H1 (cell line): ENCODE measurements around the gene PLSCR1. TPM values are rescaled to one million over a fixed set of nuclear protein-coding genes. Genes with fewer than 3 reads are reported as not detected.

Source experiments
- CTCF ChIA-PET: fragments of 300-600 bp; sonication (Branson Sonifier 250); formaldehyde crosslinking; loops from one replicate; lab custom pipeline; 2021; ENCODE audit not compliant: partially characterized antibody; lab: Charles Lee
- POLR2A ChIA-PET: fragments of 300-600 bp; sonication (Branson Sonifier 250); formaldehyde crosslinking; loops from one replicate; lab custom pipeline; 2021; ENCODE audit warnings: inconsistent platforms; ENCODE audit not compliant: partially characterized antibody; lab: Charles Lee
- DNase-seq, 2 experiments: peaks; one replicate each; pipeline versions ENCODE4 v3.0.0 to v3.0.0-alpha.2; 2010 to 2022; ENCODE audit warnings: low spot score in 2 of 2, low read depth in 1 of 2, mixed read lengths in 1 of 2
- FAIRE-seq: peaks from 2 replicates; lab custom pipeline; 2011; peaks lifted over from hg19 to GRCh38; lab: Jason Lieb, UNC
- H2AFZ ChIP-seq: 2 replicates; pipeline ENCODE4 v1.8.1; 2012; ENCODE audit warnings: low read length, inconsistent platforms
- H2AK5ac ChIP-seq: 2 replicates; pipeline ENCODE4 v1.6.1; 2013; ENCODE audit warnings: low read depth, low read length
- H2BK120ac ChIP-seq: replicated peaks from 2 replicates; pipeline ENCODE3; 2013; ENCODE audit warnings: low read depth, low read length, inconsistent platforms
- H2BK12ac ChIP-seq: 2 replicates; pipeline ENCODE4 v1.6.1; 2013; ENCODE audit warnings: low read depth, low read length
- H2BK15ac ChIP-seq: 2 replicates; pipeline ENCODE4 v1.6.1; 2013; ENCODE audit warnings: low read length
- H2BK20ac ChIP-seq: 2 replicates; pipeline ENCODE4 v1.6.1; 2013; ENCODE audit warnings: low read length
- H2BK5ac ChIP-seq: 2 replicates; pipeline ENCODE4 v1.6.1; 2013; ENCODE audit warnings: low read depth, low read length
- H3K14ac ChIP-seq: 2 replicates; pipeline ENCODE4 v1.6.1; 2013; ENCODE audit warnings: inconsistent platforms; ENCODE audit not compliant: insufficient read length
- H3K18ac ChIP-seq: 2 replicates; pipeline ENCODE4 v1.6.1; 2013; ENCODE audit warnings: low read length; ENCODE audit errors: extremely low read depth
- H3K23ac ChIP-seq: 2 replicates; pipeline ENCODE4 v1.6.1; 2013; ENCODE audit warnings: inconsistent platforms; ENCODE audit not compliant: insufficient read length
- H3K23me2 ChIP-seq: 2 replicates; pipeline ENCODE4 v1.6.1; 2013; ENCODE audit warnings: low read depth, low read length
- H3K27ac ChIP-seq: 2 replicates; pipeline ENCODE4 v1.6.1; 2011; ENCODE audit warnings: low read depth, low read length, inconsistent platforms
- H3K27me3 ChIP-seq, 4 experiments: replicated peaks in 1 of 4; 1 replicate in 1 of 4; 2 replicates in 3 of 4; pipeline versions ENCODE4 v1.6.1 to v1.8.1; 2011 to 2013; ENCODE audit warnings: low read length in 3 of 4, mild to moderate bottlenecking in 3 of 4, inconsistent platforms in 2 of 4, mixed read lengths in 2 of 4, moderate library complexity in 1 of 4; ENCODE audit not compliant: control insufficient read depth in 3 of 4, insufficient read depth in 3 of 4; ENCODE audit errors: extremely low read depth in 1 of 4
- H3K36me3 ChIP-seq, 4 experiments: 2 replicates each; pipeline versions ENCODE4 v1.6.1 to v1.8.1; 2011 to 2013; ENCODE audit warnings: mild to moderate bottlenecking in 4 of 4, low read length in 3 of 4, moderate library complexity in 2 of 4, control low read depth in 1 of 4, inconsistent platforms in 1 of 4; ENCODE audit not compliant: insufficient read depth in 4 of 4, control insufficient read depth in 2 of 4
- H3K4ac ChIP-seq: replicated peaks from 2 replicates; pipeline ENCODE3; 2013; ENCODE audit warnings: low read length, low read depth, mixed read lengths, inconsistent platforms; ENCODE audit not compliant: insufficient read length
- H3K4me1 ChIP-seq, 4 experiments: replicated peaks in 1 of 4; 1 replicate in 1 of 4; 2 replicates in 3 of 4; pipeline versions ENCODE4 v1.6.1 to v1.8.1; 2011 to 2013; ENCODE audit warnings: low read length in 3 of 4, inconsistent platforms in 2 of 4, mixed read lengths in 1 of 4; ENCODE audit not compliant: insufficient read depth in 4 of 4, control insufficient read depth in 3 of 4
- H3K4me2 ChIP-seq, 2 experiments: 2 replicates each; pipeline versions ENCODE4 v1.6.1 to v1.8.1; 2011 to 2013; ENCODE audit warnings: low read depth in 2 of 2, low read length in 2 of 2, control low read depth in 1 of 2, inconsistent platforms in 1 of 2, mild to moderate bottlenecking in 1 of 2; ENCODE audit not compliant: insufficient read depth in 1 of 2
- H3K4me3 ChIP-seq, 4 experiments: fragments of 200-600, 300-600 bp in 1 of 4; sonication (generic), shearing (Covaris generic), sonication (Bioruptor Twin) in 1 of 4; 2 replicates each; pipeline versions ENCODE4 v1.5.1 to v1.8.1; 2011 to 2016; ENCODE audit warnings: low read length in 4 of 4, low read depth in 3 of 4, control low read depth in 2 of 4, inconsistent platforms in 2 of 4, mild to moderate bottlenecking in 2 of 4, mixed read lengths in 1 of 4, moderate library complexity in 1 of 4; ENCODE audit not compliant: insufficient read depth in 2 of 4; ENCODE audit errors: extremely low read depth in 1 of 4
- H3K56ac ChIP-seq: replicated peaks from 2 replicates; pipeline ENCODE3; 2013; ENCODE audit warnings: low read depth, mild to moderate bottlenecking, mixed read lengths, low read length, inconsistent platforms; ENCODE audit not compliant: insufficient read length
- H3K79me1 ChIP-seq: 2 replicates; pipeline ENCODE4 v1.6.1; 2013; ENCODE audit warnings: low read depth, low read length, control low read depth
- H3K79me2 ChIP-seq, 2 experiments: 2 replicates each; pipeline versions ENCODE4 v1.6.1 to v1.8.1; 2012 to 2013; ENCODE audit warnings: low read length in 2 of 2, mild to moderate bottlenecking in 2 of 2, inconsistent platforms in 1 of 2; ENCODE audit not compliant: insufficient read depth in 2 of 2, control insufficient read depth in 1 of 2
- H3K9ac ChIP-seq, 4 experiments: replicated peaks in 1 of 4; 1 replicate in 1 of 4; 2 replicates in 3 of 4; pipeline versions ENCODE4 v1.6.1 to v1.8.1; 2011 to 2013; ENCODE audit warnings: low read depth in 3 of 4, low read length in 3 of 4, control low read depth in 2 of 4, mild to moderate bottlenecking in 2 of 4, moderate library complexity in 2 of 4, inconsistent platforms in 1 of 4; ENCODE audit errors: extremely low read depth in 1 of 4
- H3K9me3 ChIP-seq, 2 experiments: 2 replicates each; pipeline versions ENCODE4 v1.6.1 to v1.8.1; 2012 to 2013; ENCODE audit warnings: mild to moderate bottlenecking in 2 of 2, moderate library complexity in 2 of 2, control low read depth in 1 of 2, inconsistent platforms in 1 of 2, low read depth in 1 of 2, low read length in 1 of 2, mixed read lengths in 1 of 2; ENCODE audit not compliant: insufficient read depth in 2 of 2
- H4K20me1 ChIP-seq, 2 experiments: replicated peaks in 1 of 2; 2 replicates each; pipeline versions ENCODE3 to v1.8.1; 2011 to 2013; ENCODE audit warnings: inconsistent platforms in 2 of 2, low read length in 2 of 2, mild to moderate bottlenecking in 1 of 2; ENCODE audit not compliant: insufficient read depth in 2 of 2, control insufficient read depth in 1 of 2
- H4K5ac ChIP-seq: 2 replicates; pipeline ENCODE4 v1.6.1; 2013; ENCODE audit warnings: low read length, low read depth, mixed read lengths, inconsistent platforms; ENCODE audit not compliant: insufficient read length
- H4K8ac ChIP-seq: 2 replicates; pipeline ENCODE4 v1.8.0; 2013; ENCODE audit warnings: mild to moderate bottlenecking, moderate library complexity, low read length, inconsistent platforms; ENCODE audit not compliant: insufficient read depth; ENCODE audit errors: extremely low read depth
- H4K91ac ChIP-seq: replicated peaks from 2 replicates; pipeline ENCODE3; 2013; ENCODE audit warnings: low read length, mixed read lengths, inconsistent platforms; ENCODE audit not compliant: insufficient read length
- CBX5 ChIP-seq: fragments of 300-800, 300-1000 bp; sonication (generic); IDR thresholded peaks from 2 replicates; pipeline ENCODE4 v1.7.1; 2016; ENCODE audit warnings: antibody characterized with exemption, low read length, low read depth
- CHD1 ChIP-seq: IDR thresholded peaks from 2 replicates; pipeline ENCODE4 v1.6.1; 2012; ENCODE audit warnings: low read depth, low read length, improper control_type of control experiment
- CREB1 ChIP-seq: IDR thresholded peaks from 2 replicates; pipeline ENCODE4 v1.6.1; 2012; ENCODE audit warnings: inconsistent platforms
- HDAC6 ChIP-seq: IDR thresholded peaks from one replicate; pipeline ENCODE4 v1.7.1; 2012; ENCODE audit warnings: low read depth, mild to moderate bottlenecking, inconsistent platforms, low read length, moderate library complexity
- JUN ChIP-seq: IDR thresholded peaks from 2 replicates; pipeline ENCODE4 v1.6.1; 2011; ENCODE audit warnings: low read depth, mild to moderate bottlenecking, improper control_type of control experiment, low read length
- KDM1A ChIP-seq: fragments of 200-600, 300-600 bp; sonication (generic); IDR thresholded peaks from 2 replicates; pipeline ENCODE4 v1.7.1; 2016; ENCODE audit warnings: mild to moderate bottlenecking, low read length, borderline replicate concordance
- NANOG ChIP-seq: IDR thresholded peaks from 2 replicates; pipeline ENCODE4 v1.6.1; 2011; ENCODE audit warnings: low read length, low read depth, mild to moderate bottlenecking, inconsistent platforms; ENCODE audit not compliant: insufficient read depth, poor library complexity, severe bottlenecking
- NRF1 ChIP-seq: IDR thresholded peaks from 2 replicates; pipeline ENCODE4 v1.6.1; 2011; ENCODE audit warnings: mild to moderate bottlenecking, low read depth, low read length, improper control_type of control experiment
- RAD21 ChIP-seq, 2 experiments: IDR thresholded peaks in 1 of 2; conservative IDR thresholded peaks in 1 of 2; 2 replicates each; pipeline ENCODE4 v1.6.1; 2011; ENCODE audit warnings: low read depth in 2 of 2, low read length in 2 of 2, improper control_type of control experiment in 1 of 2, inconsistent platforms in 1 of 2, mild to moderate bottlenecking in 1 of 2, moderate library complexity in 1 of 2
- RNF2 ChIP-seq: fragments of 200-900, 300-1000 bp; sonication (generic); IDR thresholded peaks from 2 replicates; pipeline ENCODE4 v1.7.1; 2016; ENCODE audit warnings: borderline replicate concordance, low read depth, mild to moderate bottlenecking, antibody characterized with exemption, low read length; ENCODE audit not compliant: poor library complexity, severe bottlenecking; ENCODE audit errors: missing control alignments
- RXRA ChIP-seq: IDR thresholded peaks from 2 replicates; pipeline ENCODE4 v1.6.1; 2011; ENCODE audit warnings: low read depth, mild to moderate bottlenecking, low read length, moderate library complexity; ENCODE audit not compliant: insufficient read depth
- SP1 ChIP-seq: IDR thresholded peaks from 2 replicates; pipeline ENCODE4 v1.6.1; 2011; ENCODE audit warnings: low read depth, low read length
- TAF1 ChIP-seq: IDR thresholded peaks from 2 replicates; pipeline ENCODE4 v1.6.1; 2011; ENCODE audit warnings: mild to moderate bottlenecking, low read depth, low read length
- TEAD4 ChIP-seq: IDR thresholded peaks from 2 replicates; pipeline ENCODE4 v1.6.1; 2012; ENCODE audit warnings: low read depth, low read length, inconsistent platforms, mixed read lengths
- YY1 ChIP-seq: IDR thresholded peaks from 2 replicates; pipeline ENCODE4 v1.6.1; 2011; ENCODE audit warnings: low read depth, mild to moderate bottlenecking, low read length
- WGBS, 2 experiments: shearing (Covaris generic) in 1 of 2; methylation state at CpG; one replicate each; pipeline versions ENCODE4 v1.1.6 to v1.1.7; 2013 to 2015; ENCODE audit warnings: low lambda C conversion rate in 2 of 2, mixed read lengths in 2 of 2, inconsistent platforms in 1 of 2, low coverage in 1 of 2, missing lambda C conversion rate in 1 of 2; ENCODE audit not compliant: insufficient replicate concordance in 2 of 2, insufficient coverage in 1 of 2, insufficient read length in 1 of 2; ENCODE audit errors: extremely low coverage in 1 of 2, missing lambda C conversion rate in 1 of 2; 5-methylcytosine and 5-hydroxymethylcytosine counted together
- polyA plus RNA-seq, 7 experiments: library from polyadenylated mRNA; depleted of rRNA in 3 of 7; stranded (reverse) in 5 of 7; unstranded in 2 of 7; fragments of >200 nt in 5 of 7; fragments of 200-250 nt in 2 of 7; gene quantifications; 1 replicate in 5 of 7; 2 replicates in 1 of 7; 4 replicates in 1 of 7; pipeline versions ENCODE4 v1.2.1 to v1.2.3, GENCODE V29; 2011 to 2013; ENCODE audit warnings: missing spikeins in 2 of 7, mixed read lengths in 2 of 7
- total RNA-seq: library from RNA; stranded (reverse); fragmentation: NEBNext Ultra II Directional; extraction: Animal tissue kit (Norgen Biotek cat#: 25700); gene quantifications from 2 replicates; pipeline ENCODE4 v1.2.1, GENCODE V29; 2021

PLSCR1 gene
- total and polyA plus RNA-seq, 2 of the 8 experiments (the other 6 are each of a cell fraction or from before 2014, with no cell fraction given), result 32.2 to 48.5 TPM

- Histone ChIP-seq H3K56ac (no peak overlapping the region), H3K79me1 (no peaks in the 10 kb centered on the region), H2AK5ac (no peak overlapping the region), H2BK20ac (peak overlapping the region; percentile 81; the same call in 1 of the 2 replicates), H3K9ac (no peak overlapping the region), H3K4me3 (no peak overlapping the region), H3K79me2 (no peaks in the 10 kb centered on the region), H3K9me3 (peaks cover 0 to 7% of the 10 kb centered on the region in 2 experiments; a peak in 1 of 4 replicates), H2BK12ac (no peak overlapping the region), H3K4ac (no peak overlapping the region), H2BK120ac (no peak overlapping the region), H2AFZ (no peak overlapping the region), H3K27ac (no peak overlapping the region), H3K27me3 (no peaks in the 10 kb centered on the region), H3K4me1 (peaks cover 0 to 3% (median 0%) of the 10 kb centered on the region in 4 experiments; a peak in 1 of 7 replicates), H4K5ac (no peak overlapping the region), H2BK5ac (no peak overlapping the region), H4K8ac (no peak overlapping the region), H4K91ac (no peak overlapping the region), H3K23me2 (no peaks in the 10 kb centered on the region), H3K36me3 (no peaks in the 10 kb centered on the region), H3K14ac (no peak overlapping the region), H3K18ac (no peak overlapping the region), H3K23ac (no peak overlapping the region), H2BK15ac (no peak overlapping the region), H4K20me1 (no peaks in the 10 kb centered on the region), H3K4me2 (no peak overlapping the region)
- CTCF ChIA-PET, result interaction anchor here (0.8 kb wide), 1 partner anchor 34 kb away, joined by 3 read pairs; no protein-coding TSS in a partner anchor
- POLR2A ChIA-PET, result no interaction called here
- WGBS, 2 experiments, result 96% methylated on average over 3 of the region's 3 CpGs; no CpG with 5 or more reads in 1 of the 2 experiments
- FAIRE-seq (no peak), DNase-seq (no peak)
- TF ChIP-seq RAD21 (IDR thresholded peaks at IDR 0.05 in 1 of 2, conservative IDR thresholded peaks at IDR 0.05 in 1 of 2; ENCODE audit: low read depth in 2 of 2, low read length in 2 of 2) (no peak), NRF1 (no peak), HDAC6 (no peak), CBX5 (no peak), CREB1 (no peak), CHD1 (no peak), RNF2 (no peak), SP1 (no peak), RXRA (no peak), NANOG (no peak), KDM1A (no peak), YY1 (no peak), JUN (no peak), TAF1 (no peak), TEAD4 (no peak)
Observed at GRCh38 chr3:146555311-146555710, 10.9 kb upstream of the PLSCR1 start.
